HFFc6 (cell line): ENCODE data around the gene ATP5IF1. TPM values are rescaled to one million over a fixed set of nuclear protein-coding genes. Genes with fewer than 3 reads are reported as not detected.

Source experiments
- DNase-seq: peaks from one replicate; pipeline ENCODE4 v3.0.0-alpha.2; 2018
- H3K27ac Mint-ChIP-seq: 2 replicates; pipeline ENCODE4 v1.8.0; 2020; ENCODE audit warnings: mild to moderate bottlenecking, mixed read lengths
- H3K27me3 Mint-ChIP-seq: 2 replicates; pipeline ENCODE4 v1.8.0; 2021; ENCODE audit warnings: mild to moderate bottlenecking, moderate library complexity, mixed read lengths; ENCODE audit not compliant: insufficient read depth
- H3K36me3 Mint-ChIP-seq: 2 replicates; pipeline ENCODE4 v1.8.0; 2021; ENCODE audit warnings: low read depth, mixed read lengths
- H3K4me1 Mint-ChIP-seq: 2 replicates; pipeline ENCODE4 v1.8.0; 2020; ENCODE audit warnings: low read depth, mixed read lengths
- H3K4me3 Mint-ChIP-seq: 2 replicates; pipeline ENCODE4 v1.8.0; 2020; ENCODE audit warnings: mild to moderate bottlenecking, moderate library complexity, mixed read lengths
- H3K9me3 Mint-ChIP-seq: 2 replicates; pipeline ENCODE4 v1.8.0; 2020; ENCODE audit warnings: mild to moderate bottlenecking, mixed read lengths
- CTCF ChIP-seq: fragments of 200-600 bp; sonication (generic); IDR thresholded peaks from 2 replicates; pipeline ENCODE4 v1.5.0; 2021; ENCODE audit warnings: antibody characterized with exemption, mild to moderate bottlenecking
- total RNA-seq, 6 experiments: library from RNA; stranded (reverse); fragmentation: NEBNext Ultra II Directional; extraction: Animal tissue kit (Norgen Biotek cat#: 25700); gene quantifications; 2 replicates in 1 of 6; 3 replicates in 5 of 6; pipeline ENCODE4 v1.2.3, GENCODE V29; 2021

ATP5IF1 gene
- total RNA-seq, 6 experiments from 2014 or later = 153 to 231 (median 216) TPM

DNA sequence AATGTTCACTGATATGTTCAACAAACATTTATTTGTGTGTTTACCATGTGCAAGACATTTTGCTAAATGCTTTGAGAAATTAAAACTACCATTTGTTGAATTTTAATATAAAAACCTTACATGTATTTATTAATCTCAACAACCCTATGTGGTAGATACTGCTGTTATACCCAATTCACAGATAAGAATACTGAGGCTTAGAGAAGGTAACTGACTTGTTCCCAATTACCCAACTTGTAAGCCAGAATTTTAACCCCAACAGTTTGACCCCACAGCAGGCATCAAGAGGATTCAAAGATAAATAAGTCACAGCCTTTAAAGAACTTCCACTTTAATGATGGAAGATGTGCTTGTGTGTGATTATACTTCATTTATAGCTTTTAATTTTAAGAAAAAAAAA is 6.8 kb upstream of the ATP5IF1 start:
- Mint-ChIP-seq H3K36me3 (peaks cover 33% of the 10 kb centered on the region), H3K4me3 (no peak overlapping the region), H3K27ac (no peak overlapping the region), H3K4me1 (peaks cover 29% of the 10 kb centered on the region), H3K27me3 (peaks cover 4% of the 10 kb centered on the region; the same call in 1 of the 2 replicates), H3K9me3 (no peaks in the 10 kb centered on the region)
- DNase-seq = no peak
- TF ChIP-seq CTCF = no peak

GRCh38 chr1:28229996-28230395 is 5.9 kb upstream of the ATP5IF1 start:
- peaks cover 29% of the 10 kb centered on the region for H3K4me1 Mint-ChIP-seq
- no peaks in the 10 kb centered on the region for H3K9me3 Mint-ChIP-seq
- peaks cover 30% of the 10 kb centered on the region for H3K36me3 Mint-ChIP-seq
- no peak for DNase-seq
- no peak for TF ChIP-seq CTCF
- peak overlapping the region; percentile 42; the same call in 1 of the 2 replicates for H3K4me3 Mint-ChIP-seq
- peak overlapping the region; percentile 11; the same call in 1 of the 2 replicates for H3K27ac Mint-ChIP-seq
- peaks cover 4% of the 10 kb centered on the region; the same call in 1 of the 2 replicates for H3K27me3 Mint-ChIP-seq

- peak; percentile 85 for DNase-seq
- Mint-ChIP-seq H3K4me3 (peak within 1 kb of the TSS; percentile 100), H3K36me3 (peaks cover 18% of the 10 kb centered on the region), H3K27ac (peak within 1 kb of the TSS; percentile 98), H3K27me3 (peaks cover 4% of the 10 kb centered on the region; the same call in 1 of the 2 replicates), H3K9me3 (no peaks in the 10 kb centered on the region), H3K4me1 (peaks cover 29% of the 10 kb centered on the region)
- no peak for TF ChIP-seq CTCF
These were observed 3.2 kb upstream of the ATP5IF1 start, which contains the start of gene DNAJC8 for GRCh38 chr1:28232558-28233263. DNAJC8 (minus strand) TSS chr1:28233029; CDS start chr1:28232998, 31 bp downstream.

DNA sequence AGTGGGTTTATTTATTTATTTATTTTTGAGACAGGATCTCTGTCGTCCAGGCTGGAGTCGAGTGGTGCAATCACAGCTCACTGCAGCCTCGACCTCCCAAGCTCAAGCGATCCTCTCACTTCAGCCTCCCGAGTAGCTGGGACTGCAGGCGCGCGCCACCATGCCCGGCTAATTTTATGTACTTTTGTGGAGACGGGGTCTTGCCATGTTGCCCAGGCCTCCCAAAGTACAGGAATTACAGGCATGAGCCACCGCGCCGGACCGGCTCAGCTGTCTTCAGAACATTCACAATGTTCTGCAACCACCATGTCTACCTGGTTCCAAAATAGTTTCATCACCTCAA is 2.7 kb upstream of the ATP5IF1 start:
- Mint-ChIP-seq H3K36me3 (peaks cover 17% of the 10 kb centered on the region), H3K9me3 (no peaks in the 10 kb centered on the region), H3K4me1 (peaks cover 29% of the 10 kb centered on the region), H3K27ac (no peak overlapping the region), H3K27me3 (peaks cover 4% of the 10 kb centered on the region; the same call in 1 of the 2 replicates), H3K4me3 (peak overlapping the region; percentile 100)
- TF ChIP-seq CTCF = no peak
- DNase-seq = no peak

- peaks cover 12% of the 10 kb centered on the region for H3K36me3 Mint-ChIP-seq
- no peak for TF ChIP-seq CTCF
- no peak for DNase-seq
- H3K4me3 Mint-ChIP-seq = no peak overlapping the region
- H3K27ac Mint-ChIP-seq = no peak overlapping the region
- H3K9me3 Mint-ChIP-seq = no peaks in the 10 kb centered on the region
- H3K4me1 Mint-ChIP-seq = peaks cover 17% of the 10 kb centered on the region
- peaks cover 4% of the 10 kb centered on the region; the same call in 1 of the 2 replicates for H3K27me3 Mint-ChIP-seq
These were observed 865 bp downstream of the ATP5IF1 start for GRCh38 chr1:28236656-28237322.
